ENCODE data around the gene PAX9. TPM values are rescaled to one million over a fixed set of nuclear protein-coding genes. Genes with fewer than 3 reads are reported as not detected.

Gene PAX9
- total RNA-seq (2011; cell fraction: chromatin; rRNA removed; ENCODE audit: low replicate concordance): 4.0 and 4.6 TPM in 2 replicates
- 3.9 and 5.8 TPM in 2 replicates for total RNA-seq (2011; cell fraction: nucleolus; rRNA removed)
- 4.2 and 4.9 TPM in 2 replicates for total RNA-seq (2011; cell fraction: nucleoplasm; rRNA removed)
- 1.6 and 2.0 TPM in 2 replicates for total RNA-seq (2014; rRNA removed)
- total RNA-seq (2014; rRNA removed; fragmentation: Illumina TruSeq; extraction: Trizol): 0.87 and 1.0 TPM in 2 replicates
- total RNA-seq (2015; rRNA removed; fragmentation: Illumina TruSeq; extraction: Trizol): 0.87 and 1.3 TPM in 2 replicates
- 2.4 and 3.4 TPM in 2 replicates for total RNA-seq (2021)
- polyA plus RNA-seq (2011; rRNA removed): 1.1 and 1.3 TPM in 2 replicates
- 1.6 and 6.5 TPM in 2 replicates for polyA plus RNA-seq (2011; cell fraction: cytosol; rRNA removed)
- polyA plus RNA-seq (2011; cell fraction: nucleus; rRNA removed): 2.2 and 4.8 TPM in 2 replicates
- 2.6 and 3.5 TPM in 2 replicates for polyA plus RNA-seq (2012)
- polyA plus RNA-seq (2014; fragmentation: Illumina TruSeq; extraction: Trizol): 1.2 and 1.4 TPM in 2 replicates
- 1 to 10 TPM; 1.2 to 2.2 TPM for polyA plus RNA-seq (2014; fragmentation: Nextera tagmentation; extraction: Ambion mirVana)
- 1.4 and 1.8 TPM in 2 replicates for polyA plus RNA-seq (2014; rRNA removed)
- polyA minus RNA-seq (2011; rRNA and poly(A)+ RNA removed): 1.6 and 1.8 TPM in 2 replicates
- 1.8 and 3.6 TPM in 2 replicates for polyA minus RNA-seq (2011; cell fraction: cytosol; rRNA and poly(A)+ RNA removed)
- 4.8 and 5.1 TPM in 2 replicates for polyA minus RNA-seq (2011; cell fraction: nucleus; rRNA and poly(A)+ RNA removed)
- percentile 55 among the genes with signal in this experiment for Bru-seq, nascent RNA
- percentile 57 among the genes with signal in this experiment for BruChase-seq, experiment 1, labeled RNA remaining after a 2-hour chase
- percentile 56 among the genes with signal in this experiment for BruChase-seq, experiment 2, labeled RNA remaining after a 6-hour chase
- long read RNA-seq, experiment 1, full-length matches to known transcripts: 2 of 10 reads
- long read RNA-seq, experiment 1, partial matches to known transcripts: 2 of 10 reads
- long read RNA-seq, experiment 1, other reads (novel, unspliced or antisense): 6 of 10 reads
- long read RNA-seq, experiment 2: 0 reads
- long read RNA-seq, experiment 3, partial matches to known transcripts: 0 of 1 reads
- long read RNA-seq, experiment 3, other reads (novel, unspliced or antisense): 1 of 1 reads

- intact Hi-C loops (cut with micrococcal nuclease): loop anchor here (10.0 kb wide), 1 partner anchor 103 kb away; no protein-coding TSS in a partner anchor
- no peaks in the 10 kb centered on the region for H3K27me3 ChIP-seq (ENCODE audit: control insufficient read depth in 2 of 2, insufficient read depth in 2 of 2, low read length in 2 of 2)
- TF ChIP-seq CREB1 (IDR thresholded peaks at IDR 0.05) (no peak), CREB1 (CRISPR knock-in tag; IDR thresholded peaks at IDR 0.05) (0 out of 2 replicates have a peak, but pooled peaks have one; percentile 15), SP2 (IDR thresholded peaks at IDR 0.05; ENCODE audit: extremely low read depth, low read depth, low read length, poor library complexity, severe bottlenecking) (no peak), GTF2A2 (tag; IDR thresholded peaks at IDR 0.05) (no peak), SMARCA5 (IDR thresholded peaks at IDR 0.05) (no peak), CBX5 (IDR thresholded peaks at IDR 0.05; ENCODE audit: borderline replicate concordance, low read depth) (no peak), ZNF124 (CRISPR knock-in tag; IDR thresholded peaks at IDR 0.05) (no peak), PHTF2 (CRISPR knock-in tag; IDR thresholded peaks at IDR 0.05) (no peak), ZNF354B (CRISPR knock-in tag; IDR thresholded peaks at IDR 0.05) (no peak), DPF2 (IDR thresholded peaks at IDR 0.05) (no peak), CREM (IDR thresholded peaks at IDR 0.05; ENCODE audit: low read depth) (0 out of 2 replicates have a peak, but pooled peaks have one; percentile 12), CREBBP (IDR thresholded peaks at IDR 0.05; ENCODE audit: low read depth, low read length) (no peak), KHSRP (IDR thresholded peaks at IDR 0.05) (no peak), PCBP2 (IDR thresholded peaks at IDR 0.05; ENCODE audit: low read depth, low read length, poor library complexity, severe bottlenecking) (no peak), RFX7 (CRISPR knock-in tag; IDR thresholded peaks at IDR 0.05) (no peak), ZNF445 (CRISPR knock-in tag; IDR thresholded peaks at IDR 0.05; ENCODE audit: low read depth) (no peak), RFX1 (IDR thresholded peaks at IDR 0.05) (no peak)
- TF ChIP-seq, protein P1, sequence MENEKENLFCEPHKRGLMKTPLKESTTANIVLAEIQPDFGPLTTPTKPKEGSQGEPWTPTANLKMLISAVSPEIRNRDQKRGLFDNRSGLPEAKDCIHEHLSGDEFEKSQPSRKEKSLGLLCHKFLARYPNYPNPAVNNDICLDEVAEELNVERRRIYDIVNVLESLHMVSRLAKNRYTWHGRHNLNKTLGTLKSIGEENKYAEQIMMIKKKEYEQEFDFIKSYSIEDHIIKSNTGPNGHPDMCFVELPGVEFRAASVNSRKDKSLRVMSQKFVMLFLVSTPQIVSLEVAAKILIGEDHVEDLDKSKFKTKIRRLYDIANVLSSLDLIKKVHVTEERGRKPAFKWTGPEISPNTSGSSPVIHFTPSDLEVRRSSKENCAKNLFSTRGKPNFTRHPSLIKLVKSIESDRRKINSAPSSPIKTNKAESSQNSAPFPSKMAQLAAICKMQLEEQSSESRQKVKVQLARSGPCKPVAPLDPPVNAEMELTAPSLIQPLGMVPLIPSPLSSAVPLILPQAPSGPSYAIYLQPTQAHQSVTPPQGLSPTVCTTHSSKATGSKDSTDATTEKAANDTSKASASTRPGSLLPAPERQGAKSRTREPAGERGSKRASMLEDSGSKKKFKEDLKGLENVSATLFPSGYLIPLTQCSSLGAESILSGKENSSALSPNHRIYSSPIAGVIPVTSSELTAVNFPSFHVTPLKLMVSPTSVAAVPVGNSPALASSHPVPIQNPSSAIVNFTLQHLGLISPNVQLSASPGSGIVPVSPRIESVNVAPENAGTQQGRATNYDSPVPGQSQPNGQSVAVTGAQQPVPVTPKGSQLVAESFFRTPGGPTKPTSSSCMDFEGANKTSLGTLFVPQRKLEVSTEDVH (IDR thresholded peaks at IDR 0.05; ENCODE audit: low read depth, partially characterized antibody): no peak
These were observed at the start of gene PAX9 for GRCh38 chr14:36661506-36662257. Gene PAX9, plus strand, starts transcription at chr14:36661860. Its CDS starts 230 bp downstream, at chr14:36662090.

More at GRCh38 chr14:36661506-36662257, at the start of gene PAX9:
- FAIRE-seq: peak; percentile 93
- ChIA-PET CTCF (ENCODE audit: low intra/inter-chr PET ratio) (no interaction called here), POLR2A (interaction anchor here (0.6 to 1.5 kb wide), 3 partner anchors 9 to 250 kb away, joined by 3 to 4 read pairs (median 4); no protein-coding TSS in a partner anchor)
- Histone ChIP-seq H3K9me1 (ENCODE audit: control insufficient read depth, insufficient read depth, low read length) (no peaks in the 10 kb centered on the region), H3K9ac (ENCODE audit: insufficient read depth in 1 of 2, low read depth in 2 of 2, low read length in 2 of 2) (peak within 1 kb of the TSS; percentile 59 to 90), H3K4me1 (replicated peaks in 1 of 2; ENCODE audit: control insufficient read depth in 2 of 2, insufficient read depth in 2 of 2, low read length in 2 of 2) (peaks cover 0 to 21% of the 10 kb centered on the region in 2 experiments; a peak in 2 of 5 replicates), H3K79me2 (ENCODE audit: control insufficient read depth, insufficient read depth, low read length) (peaks cover 6% of the 10 kb centered on the region; the same call in 2 of the 3 replicates), H2AFZ (ENCODE audit: low read depth, low read length) (peak within 1 kb of the TSS; percentile 95), H3K4me3 (peak within 1 kb of the TSS; percentile 73), H3K4me2 (ENCODE audit: insufficient read depth, low read length) (peak within 1 kb of the TSS; percentile 87), H4K20me1 (replicated peaks; ENCODE audit: control insufficient read depth, insufficient read depth, low read length) (no peaks in the 10 kb centered on the region), H3K27ac (ENCODE audit: extremely low read depth, low read depth, low read length) (peak within 1 kb of the TSS; percentile 71), H3K9me3 (replicated peaks; ENCODE audit: control insufficient read depth, insufficient read depth, low read depth, low read length) (no peaks in the 10 kb centered on the region), H3K36me3 (ENCODE audit: control insufficient read depth, insufficient read depth, low read length) (peaks cover 13% of the 10 kb centered on the region)
- DNase-seq (ENCODE audit: extremely low read depth in 1 of 4, low spot score in 3 of 4): peak; percentile 92 to 94 (median 93)
- ATAC-seq: peak; percentile 100
- no TSS peak for BruUV-seq (replicated peaks)
- WGBS (ENCODE audit: insufficient coverage, low coverage, missing lambda C conversion rate): 11% methylated on average over 16 of the region's 44 CpGs
- in situ Hi-C loops (cut with MboI): no loop called here

Data from K562 (cell line).